Loucy (cell line): ENCODE data around the gene GRID2.

Experiments used
- EZH2phosphoT487 ChIP-seq: fragments of 200-600 bp; IDR thresholded peaks from 2 replicates; pipeline ENCODE4 v1.6.1; 2018; ENCODE audit warnings: antibody characterized with exemption, mild to moderate bottlenecking, moderate library complexity, borderline replicate concordance
- TF ChIP-seq, protein P1 (sequence below): fragments of 200-600 bp; sonication (generic); conservative IDR thresholded peaks from 2 replicates; pipeline ENCODE4 v1.5.1; 2014; ENCODE audit warnings: mild to moderate bottlenecking, antibody characterized with exemption, low read length

GRCh38 chr4:93467484-93468155 is 1163.9 kb downstream of the GRID2 start:
- TF ChIP-seq, protein P1, sequence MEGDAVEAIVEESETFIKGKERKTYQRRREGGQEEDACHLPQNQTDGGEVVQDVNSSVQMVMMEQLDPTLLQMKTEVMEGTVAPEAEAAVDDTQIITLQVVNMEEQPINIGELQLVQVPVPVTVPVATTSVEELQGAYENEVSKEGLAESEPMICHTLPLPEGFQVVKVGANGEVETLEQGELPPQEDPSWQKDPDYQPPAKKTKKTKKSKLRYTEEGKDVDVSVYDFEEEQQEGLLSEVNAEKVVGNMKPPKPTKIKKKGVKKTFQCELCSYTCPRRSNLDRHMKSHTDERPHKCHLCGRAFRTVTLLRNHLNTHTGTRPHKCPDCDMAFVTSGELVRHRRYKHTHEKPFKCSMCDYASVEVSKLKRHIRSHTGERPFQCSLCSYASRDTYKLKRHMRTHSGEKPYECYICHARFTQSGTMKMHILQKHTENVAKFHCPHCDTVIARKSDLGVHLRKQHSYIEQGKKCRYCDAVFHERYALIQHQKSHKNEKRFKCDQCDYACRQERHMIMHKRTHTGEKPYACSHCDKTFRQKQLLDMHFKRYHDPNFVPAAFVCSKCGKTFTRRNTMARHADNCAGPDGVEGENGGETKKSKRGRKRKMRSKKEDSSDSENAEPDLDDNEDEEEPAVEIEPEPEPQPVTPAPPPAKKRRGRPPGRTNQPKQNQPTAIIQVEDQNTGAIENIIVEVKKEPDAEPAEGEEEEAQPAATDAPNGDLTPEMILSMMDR: no peak
- TF ChIP-seq EZH2phosphoT487: no peak
